Fibroblast of lung (primary cell): ENCODE results near the gene IFT52.

Experiments
- EZH2 ChIP-seq: IDR thresholded peaks from 2 replicates; pipeline ENCODE4 v1.5.1; 2012; ENCODE audit warnings: low read length, control low read depth, mild to moderate bottlenecking; ENCODE audit errors: missing control alignments
- TF ChIP-seq, protein P1 (sequence below), 2 donors: IDR thresholded peaks in 1 of 2; conservative IDR thresholded peaks in 1 of 2; 1 replicate in 1 of 2; 2 replicates in 1 of 2; pipeline ENCODE4 v1.5.1; 2011 to 2012; ENCODE audit warnings: low read length in 2 of 2, control low read depth in 1 of 2, inconsistent platforms in 1 of 2, low read depth in 1 of 2, mild to moderate bottlenecking in 1 of 2

DNA sequence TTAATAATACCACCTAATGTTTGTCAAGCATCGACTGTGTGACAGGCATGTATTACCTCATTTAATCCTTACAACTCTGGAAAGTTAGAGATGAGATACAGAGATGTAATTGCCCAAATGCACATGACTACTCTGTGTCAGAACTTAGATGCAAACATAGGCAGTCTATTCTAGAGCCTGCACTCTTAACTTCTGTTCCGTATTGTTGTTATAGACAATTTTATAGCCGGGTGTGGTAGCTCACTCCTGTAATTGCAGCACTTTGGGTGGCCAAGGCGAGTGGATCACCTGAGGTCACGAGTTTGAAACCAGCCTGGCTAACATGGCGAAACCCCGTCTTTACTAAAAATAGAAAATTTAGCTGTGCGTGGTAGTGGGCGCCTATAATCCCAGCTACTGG is 15.0 kb downstream of the IFT52 start:
- TF ChIP-seq, protein P1, sequence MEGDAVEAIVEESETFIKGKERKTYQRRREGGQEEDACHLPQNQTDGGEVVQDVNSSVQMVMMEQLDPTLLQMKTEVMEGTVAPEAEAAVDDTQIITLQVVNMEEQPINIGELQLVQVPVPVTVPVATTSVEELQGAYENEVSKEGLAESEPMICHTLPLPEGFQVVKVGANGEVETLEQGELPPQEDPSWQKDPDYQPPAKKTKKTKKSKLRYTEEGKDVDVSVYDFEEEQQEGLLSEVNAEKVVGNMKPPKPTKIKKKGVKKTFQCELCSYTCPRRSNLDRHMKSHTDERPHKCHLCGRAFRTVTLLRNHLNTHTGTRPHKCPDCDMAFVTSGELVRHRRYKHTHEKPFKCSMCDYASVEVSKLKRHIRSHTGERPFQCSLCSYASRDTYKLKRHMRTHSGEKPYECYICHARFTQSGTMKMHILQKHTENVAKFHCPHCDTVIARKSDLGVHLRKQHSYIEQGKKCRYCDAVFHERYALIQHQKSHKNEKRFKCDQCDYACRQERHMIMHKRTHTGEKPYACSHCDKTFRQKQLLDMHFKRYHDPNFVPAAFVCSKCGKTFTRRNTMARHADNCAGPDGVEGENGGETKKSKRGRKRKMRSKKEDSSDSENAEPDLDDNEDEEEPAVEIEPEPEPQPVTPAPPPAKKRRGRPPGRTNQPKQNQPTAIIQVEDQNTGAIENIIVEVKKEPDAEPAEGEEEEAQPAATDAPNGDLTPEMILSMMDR (conservative IDR thresholded peaks at IDR 0.05 in 1 of 2, IDR thresholded peaks at IDR 0.05 in 1 of 2; ENCODE audit: low read depth in 1 of 2, low read length in 2 of 2), result no peak
- no peak for TF ChIP-seq EZH2
